SIG-M5 treated with dmso at 0.1 percent for 504 hours (cell line): Measurements from ENCODE around the gene MGA.

Experiments
- DNase-seq: peaks from one replicate; lab custom pipeline; 2025; ENCODE audit not compliant: unreplicated experiment; lab: John Stamatoyannopoulos, UW

Gene MGA

DNA sequence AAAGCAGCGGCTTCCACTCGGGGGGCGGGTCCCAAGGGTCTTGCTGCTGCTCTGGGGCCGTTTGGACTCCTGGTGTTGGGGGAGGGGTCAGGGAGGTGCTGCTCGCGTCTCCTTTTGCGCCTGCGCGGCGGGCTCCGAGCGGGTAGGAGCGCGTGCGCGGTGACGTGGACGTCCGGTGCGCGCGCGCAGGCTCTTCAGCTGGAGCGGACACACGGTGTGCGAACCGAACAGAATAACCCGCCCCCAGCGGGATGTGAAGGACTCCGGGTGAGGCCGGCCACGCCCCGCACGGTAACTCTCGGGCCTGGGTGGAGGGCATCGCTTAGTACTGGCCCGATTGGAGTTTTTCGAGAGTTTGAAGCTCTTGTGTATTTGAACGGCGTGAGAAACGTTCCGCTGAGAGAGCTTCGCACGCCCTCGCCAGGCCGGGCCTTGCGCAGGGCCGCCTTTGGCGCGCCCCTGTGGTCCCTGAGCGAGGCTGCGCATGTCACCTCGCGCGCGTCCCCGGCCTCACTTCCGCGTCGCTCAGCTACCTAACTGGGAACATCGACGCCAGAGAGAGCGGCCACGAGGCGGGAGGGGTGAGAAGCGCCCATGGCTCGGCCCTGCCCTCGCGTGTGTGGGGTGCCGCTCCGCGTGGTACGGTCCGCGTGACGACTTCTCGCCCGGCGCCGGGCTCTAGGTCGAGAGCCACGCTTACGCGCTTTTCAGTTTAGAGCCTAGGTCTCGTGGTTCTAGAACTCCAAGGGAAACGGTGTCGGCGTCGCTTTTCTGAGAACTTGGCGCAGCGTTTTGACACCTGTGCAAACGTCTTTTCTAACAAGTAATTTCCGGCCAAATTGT, at the start of gene MGA:
MGA (plus strand) TSS at position 171 of the 843 bp plus-strand sequence.
- peak; percentile 81 for DNase-seq

GRCh38 chr15:41620536-41621199, 39.5 kb upstream of the MGA start:
- DNase-seq, result no peak

DNA sequence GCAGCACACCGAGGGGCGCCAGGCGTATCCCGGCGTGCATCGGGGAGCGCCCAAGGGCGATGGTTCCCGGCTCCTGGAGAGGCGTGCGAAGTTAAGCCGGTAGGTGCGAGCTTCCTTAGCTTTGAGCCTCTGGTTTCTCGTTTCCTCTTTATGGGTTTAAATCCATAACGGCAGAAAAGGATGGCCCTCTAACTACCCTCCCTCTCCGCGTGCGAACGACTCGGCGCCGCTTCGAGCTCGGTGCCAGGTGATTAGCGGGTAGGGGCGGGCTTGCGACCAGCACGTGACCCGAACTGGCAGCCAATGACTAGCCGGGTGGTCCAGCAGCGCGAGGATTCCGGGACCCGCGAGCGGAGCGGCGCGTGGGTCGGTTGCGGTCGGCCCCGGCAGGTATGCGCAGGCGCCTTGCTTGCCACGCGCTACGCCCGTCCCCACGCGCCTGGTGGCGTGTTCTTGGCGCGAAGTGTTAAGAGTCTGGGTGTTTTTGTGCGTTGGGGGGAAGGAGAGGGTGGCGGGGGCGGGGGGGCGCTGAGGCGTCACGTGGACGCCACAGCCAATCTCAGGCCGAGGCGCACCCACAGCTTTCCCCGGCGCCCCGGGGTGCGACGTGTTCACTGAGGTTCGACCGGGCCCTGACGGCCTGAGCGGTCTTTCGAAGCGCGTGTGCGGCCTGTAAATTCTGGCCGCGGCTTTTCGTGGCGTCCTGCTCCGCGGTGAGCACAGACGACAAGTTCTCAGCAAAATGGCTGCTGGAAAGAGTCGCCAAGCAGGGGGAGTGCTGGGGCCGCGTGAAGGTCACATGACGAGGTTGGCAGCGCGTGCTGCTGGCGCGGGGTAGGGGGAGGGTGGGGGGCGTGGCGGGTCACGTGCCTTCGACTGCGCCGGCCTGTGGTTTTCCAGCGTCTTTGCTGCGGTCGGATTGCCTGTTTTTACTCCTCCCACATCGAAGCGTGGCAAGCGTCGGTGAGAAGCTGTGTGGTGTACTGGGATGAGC, 38.7 kb upstream of the MGA start:
- peak; percentile 32 for DNase-seq

GRCh38 chr15:41622901-41623300, 37.3 kb upstream of the MGA start:
- no peak for DNase-seq

DNA sequence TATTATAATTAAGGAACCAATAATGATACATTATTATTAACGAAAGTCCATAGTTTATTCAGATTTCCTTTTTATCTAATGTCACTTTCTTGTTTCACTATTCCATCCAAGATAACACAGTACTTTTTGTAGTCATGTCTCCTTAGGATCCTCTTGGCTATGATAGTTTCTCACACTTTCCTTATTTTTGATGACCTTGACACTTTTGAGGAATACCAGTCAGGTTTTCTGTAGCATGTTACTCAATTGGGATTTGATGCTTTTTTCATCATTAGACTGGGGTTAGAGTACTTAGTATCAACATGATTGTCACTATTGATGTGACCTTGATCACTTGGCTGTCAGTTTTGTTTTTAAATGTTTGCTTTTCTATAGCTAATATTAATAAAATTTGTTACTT, 33.0 kb upstream of the MGA start:
- DNase-seq, result no peak

GRCh38 chr15:41629463-41629862, 30.7 kb upstream of the MGA start:
- DNase-seq, result no peak

GRCh38 chr15:41629883-41630282, 30.3 kb upstream of the MGA start:
- DNase-seq, result no peak

DNA sequence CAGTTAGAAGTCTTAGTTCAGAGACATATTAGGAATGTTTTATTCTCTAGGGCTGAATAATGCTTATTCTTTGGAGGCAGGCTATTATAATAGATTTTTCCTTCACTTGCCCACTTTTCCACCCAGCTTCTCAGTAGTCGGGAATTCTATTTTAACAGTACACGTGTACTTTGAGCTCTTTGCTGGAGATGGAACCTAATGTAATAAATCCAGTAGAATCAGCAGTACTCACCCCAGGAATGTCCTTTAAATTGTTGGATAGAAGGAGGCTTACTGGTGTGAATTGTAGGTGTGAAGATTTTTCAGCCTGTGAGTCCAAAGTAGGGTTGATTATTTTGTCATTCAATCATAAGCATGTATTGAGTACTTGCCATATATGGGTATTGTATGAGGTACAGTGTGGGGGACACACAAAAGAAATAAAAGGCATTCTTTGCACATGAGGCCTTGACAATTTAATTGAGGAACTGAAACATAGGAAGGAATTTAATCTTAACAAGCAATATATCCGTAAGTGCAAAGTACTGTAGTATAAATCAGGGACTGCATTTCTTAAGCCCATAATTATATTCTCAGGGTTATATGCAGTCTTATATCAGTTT, 29.5 kb upstream of the MGA start:
- no peak for DNase-seq

- DNase-seq, result no peak
These were observed 28.2 kb upstream of the MGA start for GRCh38 chr15:41631880-41632470.

DNA sequence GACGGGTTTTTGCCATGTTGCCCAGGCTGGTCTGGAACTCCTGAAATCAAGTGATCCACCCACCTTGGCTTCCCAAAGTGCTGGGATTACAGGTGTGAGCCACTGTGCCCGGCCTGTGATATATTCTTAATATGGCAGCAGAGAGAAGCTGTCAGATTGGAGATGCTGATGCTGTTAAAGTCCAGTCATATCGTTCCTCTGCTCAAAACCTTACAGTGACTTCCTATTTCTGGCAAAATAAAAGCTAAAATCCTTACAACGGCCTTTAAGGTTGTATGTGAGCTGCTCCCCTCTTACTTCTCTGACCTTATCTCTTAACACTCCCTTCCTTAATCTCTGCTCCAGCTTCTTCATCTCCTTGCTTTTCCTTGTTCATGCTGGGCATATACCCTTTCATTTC, 26.6 kb upstream of the MGA start:
- no peak for DNase-seq

GRCh38 chr15:41634072-41634626, 26.1 kb upstream of the MGA start:
- DNase-seq, result no peak

- no peak for DNase-seq
These were observed 23.1 kb upstream of the MGA start for GRCh38 chr15:41637086-41637485.

DNA sequence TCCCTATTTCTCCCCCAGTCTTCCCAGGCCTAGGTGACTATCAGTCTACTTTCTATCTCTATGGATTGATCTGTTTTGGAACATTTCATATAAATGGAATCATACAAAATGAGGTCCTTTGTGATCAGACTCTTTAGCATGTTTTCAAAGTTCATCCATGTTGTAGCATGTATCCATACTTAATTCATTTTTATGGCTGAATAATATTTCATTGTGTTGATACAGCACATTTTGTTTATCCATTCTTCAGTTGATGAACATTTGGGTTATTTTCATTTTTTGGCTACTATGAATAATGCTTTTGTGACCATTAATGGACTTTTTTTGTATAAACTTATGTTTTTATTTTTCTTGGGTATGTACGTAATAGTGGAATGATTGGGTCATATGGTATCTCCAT, 19.2 kb upstream of the MGA start:
- no peak for DNase-seq

GRCh38 chr15:41647262-41647661, 12.9 kb upstream of the MGA start:
- peak; percentile 64 for DNase-seq

GRCh38 chr15:41648097-41648496, 12.1 kb upstream of the MGA start:
- DNase-seq, result no peak

- no peak for DNase-seq
These were observed 11.4 kb upstream of the MGA start for GRCh38 chr15:41648770-41649169.

DNA sequence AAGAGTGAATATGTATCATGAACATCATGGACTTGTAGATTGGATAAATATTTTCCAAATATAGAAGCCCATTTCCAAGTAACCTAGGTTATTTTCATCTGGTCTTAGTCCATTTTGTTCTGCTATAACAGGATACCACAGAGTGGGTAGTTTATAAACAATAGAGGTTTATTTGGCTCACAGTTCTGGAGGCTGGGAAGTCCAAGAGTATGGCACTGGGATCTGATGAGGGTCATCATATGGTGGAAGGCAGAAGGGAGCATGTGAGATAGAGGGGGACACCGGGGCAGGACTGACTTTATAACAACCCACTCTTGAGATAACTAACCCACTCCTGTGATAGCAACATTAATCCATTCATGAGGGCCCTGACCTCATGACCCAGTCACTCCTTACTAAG, 9.4 kb upstream of the MGA start:
- DNase-seq, result no peak

- DNase-seq, result no peak
These were observed 8.8 kb upstream of the MGA start for GRCh38 chr15:41651373-41651772.

DNA sequence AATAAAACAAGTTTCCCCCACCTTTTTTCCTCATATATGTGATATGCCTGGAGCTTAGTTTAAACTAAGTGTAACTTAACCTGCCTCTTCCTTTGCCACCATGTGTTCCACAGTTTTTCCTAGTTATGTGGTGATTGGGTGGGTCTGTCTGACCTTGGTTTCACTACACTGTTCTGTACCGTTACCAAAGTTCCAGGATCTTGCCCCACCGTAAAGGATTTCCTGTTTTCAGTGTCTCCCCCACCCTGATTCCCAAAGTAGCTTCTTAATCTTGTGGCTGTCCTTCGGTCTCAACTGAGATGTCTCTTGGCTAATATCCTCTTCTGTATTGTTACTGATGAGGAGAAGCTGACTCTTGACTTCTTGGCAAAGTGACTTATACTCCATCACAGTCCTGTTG, 6.4 kb upstream of the MGA start:
- DNase-seq, result peak; percentile 10

DNA sequence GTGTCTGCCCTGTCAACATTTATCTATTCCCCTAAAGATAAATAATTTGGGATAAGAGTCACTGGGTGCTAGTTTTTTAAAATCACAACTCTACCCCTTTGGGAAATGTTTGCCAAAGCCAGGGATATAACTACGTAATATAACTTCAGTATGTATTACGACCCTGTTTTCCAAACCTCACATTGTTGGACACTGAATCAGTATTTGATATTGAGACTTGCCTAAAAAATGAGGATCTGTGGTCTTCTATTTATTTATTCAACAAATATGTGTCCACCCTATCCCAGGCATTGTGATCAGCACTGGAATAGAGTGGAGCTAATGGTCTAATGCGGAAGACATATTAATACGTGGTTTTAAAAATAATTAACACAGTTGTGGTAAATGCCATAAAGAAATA, 4.5 kb upstream of the MGA start:
- DNase-seq, result no peak
